Endodermal cell (in vitro differentiated cells): ENCODE data around the gene KIAA1328. TPM values are rescaled to one million over a fixed set of nuclear protein-coding genes. Genes with fewer than 3 reads are reported as not detected.

ENCODE experiments used
- DNase-seq: peaks from one replicate; pipeline ENCODE4 v3.0.0-alpha.2; 2017
- H3K27ac ChIP-seq: 2 replicates; pipeline ENCODE4 v1.5.1; 2013; ENCODE audit warnings: mild to moderate bottlenecking, low read depth, low read length, moderate library complexity
- H3K27me3 ChIP-seq: 2 replicates; pipeline ENCODE4 v1.6.1; 2013; ENCODE audit warnings: mild to moderate bottlenecking, low read length, moderate library complexity; ENCODE audit not compliant: insufficient read depth, control insufficient read depth, poor library complexity, severe bottlenecking
- H3K36me3 ChIP-seq: 2 replicates; pipeline ENCODE4 v1.7.0; 2013; ENCODE audit warnings: mild to moderate bottlenecking, low read length, moderate library complexity; ENCODE audit not compliant: control insufficient read depth, insufficient read depth
- H3K4me1 ChIP-seq: one replicate; pipeline ENCODE4 v1.7.0; 2013; ENCODE audit warnings: low read length; ENCODE audit not compliant: control insufficient read depth, insufficient read depth
- H3K4me3 ChIP-seq: 2 replicates; pipeline ENCODE4 v1.5.1; 2013; ENCODE audit warnings: mild to moderate bottlenecking, low read length, moderate library complexity
- H3K9ac ChIP-seq: 2 replicates; pipeline ENCODE4 v1.6.1; 2013; ENCODE audit warnings: mild to moderate bottlenecking, low read length, moderate library complexity; ENCODE audit not compliant: poor library complexity, severe bottlenecking; ENCODE audit errors: extremely low read depth
- H3K9me3 ChIP-seq: 2 replicates; pipeline ENCODE4 v1.6.1; 2013; ENCODE audit warnings: mild to moderate bottlenecking, low read length, moderate library complexity; ENCODE audit not compliant: control insufficient read depth
- H3K27ac Mint-ChIP-seq: 2 replicates; pipeline ENCODE4 v1.8.0; 2020; ENCODE audit warnings: mixed read lengths
- H3K27me3 Mint-ChIP-seq: 2 replicates; pipeline ENCODE4 v1.8.0; 2021; ENCODE audit warnings: mild to moderate bottlenecking, mixed read lengths; ENCODE audit not compliant: insufficient read depth
- H3K36me3 Mint-ChIP-seq: 2 replicates; pipeline ENCODE4 v1.8.0; 2020; ENCODE audit warnings: low read depth, mixed read lengths
- H3K4me1 Mint-ChIP-seq: 2 replicates; pipeline ENCODE4 v1.8.0; 2020; ENCODE audit warnings: mixed read lengths
- H3K4me3 Mint-ChIP-seq: 2 replicates; pipeline ENCODE4 v1.8.0; 2020; ENCODE audit warnings: mild to moderate bottlenecking, moderate library complexity, mixed read lengths
- H3K9me3 Mint-ChIP-seq: 2 replicates; pipeline ENCODE4 v1.8.0; 2020; ENCODE audit warnings: mild to moderate bottlenecking, mixed read lengths
- CTCF ChIP-seq: fragments of 200-600 bp; sonication (generic); conservative IDR thresholded peaks from 2 replicates; pipeline ENCODE4 v1.5.0; 2021; ENCODE audit warnings: antibody characterized with exemption, mild to moderate bottlenecking
- WGBS, 2 experiments: methylation state at CpG; one replicate each; pipeline versions ENCODE4 v1.1.5 to v1.1.7; 2013; ENCODE audit warnings: missing lambda C conversion rate in 2 of 2, mixed read lengths in 1 of 2; ENCODE audit not compliant: insufficient coverage in 1 of 2, insufficient read length in 1 of 2; 5-methylcytosine and 5-hydroxymethylcytosine counted together
- total RNA-seq, 2 donors: library from RNA; stranded (reverse); fragmentation: NEBNext Ultra II Directional in 1 of 2; extraction: Animal tissue kit (Norgen Biotek cat#: 25700) in 1 of 2; gene quantifications; 2 replicates in 1 of 2; 3 replicates in 1 of 2; pipeline ENCODE4 v1.2.1, GENCODE V29; 2021

Gene KIAA1328
- total RNA-seq, 2 donors from 2014 or later, result 7.6 to 8.4 TPM

- Histone ChIP-seq H3K9ac (no peak overlapping the region), H3K36me3 (no peaks in the 10 kb centered on the region), H3K27ac (no peak overlapping the region), H3K4me3 (no peak overlapping the region), H3K27me3 (peaks cover 24% of the 10 kb centered on the region), H3K9me3 (no peaks in the 10 kb centered on the region), H3K4me1 (no peaks in the 10 kb centered on the region)
- Mint-ChIP-seq H3K4me3 (no peak overlapping the region), H3K27ac (no peak overlapping the region), H3K9me3 (peaks cover 4% of the 10 kb centered on the region), H3K36me3 (no peaks in the 10 kb centered on the region), H3K27me3 (peaks cover 12% of the 10 kb centered on the region), H3K4me1 (no peaks in the 10 kb centered on the region)
- 22 to 23% methylated on average over 8 of the region's 8 CpGs for WGBS, 2 experiments
- TF ChIP-seq CTCF, result no peak
- peak; percentile 88 for DNase-seq
Measured at GRCh38 chr18:37270038-37270665, 441.2 kb downstream of the KIAA1328 start.

GRCh38 chr18:37270666-37271052, 441.7 kb downstream of the KIAA1328 start:
- H3K27me3 ChIP-seq, result peaks cover 24% of the 10 kb centered on the region
- no peak overlapping the region for H3K27ac Mint-ChIP-seq
- H3K4me1 ChIP-seq, result no peaks in the 10 kb centered on the region
- DNase-seq, result no peak
- peaks cover 15% of the 10 kb centered on the region for H3K27me3 Mint-ChIP-seq
- no peak overlapping the region for H3K27ac ChIP-seq
- 84 to 88% methylated on average over 4 to 7 of the region's 7 CpGs for WGBS, 2 experiments
- no peak overlapping the region for H3K9ac ChIP-seq
- peaks cover 6% of the 10 kb centered on the region for H3K9me3 Mint-ChIP-seq
- H3K36me3 ChIP-seq, result no peaks in the 10 kb centered on the region
- no peaks in the 10 kb centered on the region for H3K4me1 Mint-ChIP-seq
- no peak overlapping the region for H3K4me3 Mint-ChIP-seq
- no peaks in the 10 kb centered on the region for H3K9me3 ChIP-seq
- no peak overlapping the region for H3K4me3 ChIP-seq
- H3K36me3 Mint-ChIP-seq, result no peaks in the 10 kb centered on the region
- TF ChIP-seq CTCF, result no peak

- TF ChIP-seq CTCF, result no peak
- peaks cover 23% of the 10 kb centered on the region for H3K27me3 ChIP-seq
- Mint-ChIP-seq H3K9me3 (peaks cover 6% of the 10 kb centered on the region), H3K4me3 (no peak overlapping the region), H3K27ac (no peak overlapping the region), H3K27me3 (peaks cover 14% of the 10 kb centered on the region), H3K36me3 (no peaks in the 10 kb centered on the region), H3K4me1 (no peaks in the 10 kb centered on the region)
- H3K9ac ChIP-seq, result no peak overlapping the region
- no peaks in the 10 kb centered on the region for H3K36me3 ChIP-seq
- 76% methylated on average over 1 of the region's 2 CpGs; no CpG with 5 or more reads in 1 of the 2 experiments for WGBS, 2 experiments
- H3K9me3 ChIP-seq, result no peaks in the 10 kb centered on the region
- no peak overlapping the region for H3K27ac ChIP-seq
- H3K4me1 ChIP-seq, result no peaks in the 10 kb centered on the region
- no peak for DNase-seq
- H3K4me3 ChIP-seq, result no peak overlapping the region
Measured at GRCh38 chr18:37272226-37272625, 443.3 kb downstream of the KIAA1328 start.
